Measurements from ENCODE around the gene RNF214.
"Not testable (repeated sequence)": the region's sequence is repeated elsewhere in the genome, so short reads cannot be mapped to it uniquely, and the experiment has no call there.

Gene RNF214

DNA sequence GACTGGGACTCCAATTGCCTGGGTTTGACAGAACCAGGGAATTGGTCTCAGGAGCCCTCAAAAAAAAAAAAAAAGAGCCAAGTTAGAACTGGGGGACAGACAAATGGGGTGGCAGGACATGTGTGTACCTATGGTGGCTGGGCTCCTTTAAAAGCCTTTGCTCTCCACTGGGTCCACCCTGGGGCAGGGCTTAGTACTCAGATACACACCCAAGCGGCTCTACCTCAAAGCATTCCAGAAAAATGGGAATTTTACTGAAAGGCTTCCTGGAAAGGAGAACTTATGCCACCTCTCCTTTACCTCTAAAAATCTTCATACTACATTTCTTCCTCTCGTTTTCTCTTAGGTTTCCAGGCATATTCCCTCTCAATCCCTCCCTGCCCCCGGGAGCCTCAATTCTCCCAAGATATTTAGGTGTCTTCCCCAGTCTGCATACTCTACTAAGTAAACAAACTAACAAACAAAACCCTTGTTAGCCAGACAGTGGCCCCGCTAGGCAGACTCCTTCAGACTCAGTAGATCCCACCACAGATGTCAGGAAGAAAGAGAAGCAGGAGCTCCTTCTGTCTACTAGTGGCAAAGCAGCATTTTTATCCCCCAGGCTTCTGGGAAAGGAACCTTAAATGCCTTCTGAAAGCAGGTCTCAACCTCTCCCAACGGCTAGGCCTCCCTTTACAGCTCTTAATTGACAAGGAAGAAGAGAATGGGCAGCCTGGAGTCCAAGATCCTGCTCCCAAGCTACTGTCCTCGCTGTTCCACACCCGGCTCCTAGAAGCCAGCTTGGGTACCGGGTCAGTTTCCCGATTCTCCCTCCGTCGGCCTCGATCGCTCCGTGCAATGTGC lies 1.3 kb upstream of the RNF214 start:
- no peak for DNase-seq (ENCODE audit: low spot score)

DNA sequence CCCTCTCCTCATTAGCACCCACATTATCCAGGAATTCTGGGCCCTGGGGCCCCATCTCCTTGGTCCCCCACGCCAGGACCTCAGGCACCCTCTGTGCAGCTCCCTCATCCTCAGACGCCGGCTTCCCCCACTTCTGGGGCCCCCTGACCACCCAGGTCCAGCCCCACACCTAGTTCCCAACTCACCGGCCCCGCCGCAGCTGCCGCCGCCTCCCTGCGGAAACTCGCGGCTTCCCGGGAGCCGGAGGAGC lies 704 bp upstream of the RNF214 start, which contains the start of gene PCSK7:
Gene PCSK7, minus strand, starts transcription at position 232 of the 250 bp plus-strand sequence. CDS start 2,229 bp downstream, outside the sequence.
- no peak for DNase-seq (ENCODE audit: low spot score)

- no peak for DNase-seq (ENCODE audit: low spot score)
Observed at GRCh38 chr11:117232911-117233409, 489 bp downstream of the RNF214 start.

GRCh38 chr11:117238221-117238620 lies 5.8 kb downstream of the RNF214 start:
- no peak for DNase-seq (ENCODE audit: low spot score)

GRCh38 chr11:117239295-117239694 lies 6.8 kb downstream of the RNF214 start:
- no peak for DNase-seq (ENCODE audit: low spot score)

GRCh38 chr11:117248341-117248740 lies 15.9 kb downstream of the RNF214 start:
- no peak for DNase-seq (ENCODE audit: low spot score)

DNA sequence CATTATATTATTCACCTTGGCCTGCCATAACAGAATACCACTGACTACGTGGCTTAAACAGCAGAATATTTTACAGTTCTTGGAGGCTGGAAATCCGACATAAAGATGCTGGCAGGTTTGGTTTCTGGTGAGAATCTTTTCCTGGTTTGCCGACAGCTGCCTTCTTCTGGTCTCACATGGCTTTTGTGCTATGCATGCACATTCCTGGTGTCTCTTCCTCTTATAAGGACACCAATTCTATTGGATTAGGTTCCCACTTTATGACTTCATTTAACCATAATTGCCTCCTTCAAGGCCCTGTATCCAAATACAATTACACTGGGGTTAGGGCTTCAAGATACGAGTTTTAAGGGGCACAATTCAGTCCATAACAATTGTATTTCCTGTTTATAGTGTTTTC lies 17.1 kb downstream of the RNF214 start:
- no peak for DNase-seq (ENCODE audit: low spot score)

GRCh38 chr11:117251506-117251905 lies 19.0 kb downstream of the RNF214 start:
- no peak for DNase-seq (ENCODE audit: low spot score)

DNA sequence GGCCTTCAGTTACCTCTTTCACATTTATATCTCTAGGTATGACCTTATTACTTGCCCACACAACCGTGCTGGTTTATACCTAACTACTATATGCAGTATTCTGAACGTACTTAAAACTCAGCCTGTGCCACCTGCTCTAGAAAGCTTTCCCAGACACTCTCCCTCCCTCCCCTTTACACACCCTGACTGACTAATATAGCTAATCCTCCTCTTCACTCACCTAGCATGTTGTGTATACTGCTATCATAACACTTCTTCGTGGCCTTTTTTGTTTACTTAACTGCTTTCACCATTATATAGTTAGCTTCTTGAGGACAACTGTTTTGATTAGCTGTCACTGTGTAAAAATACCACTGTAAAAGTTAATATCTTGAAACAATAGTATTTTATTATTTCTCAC lies 23.5 kb downstream of the RNF214 start:
- DNase-seq (ENCODE audit: low spot score), result no peak

GRCh38 chr11:117256573-117256972 lies 24.1 kb downstream of the RNF214 start:
- DNase-seq (ENCODE audit: low spot score), result no peak

GRCh38 chr11:117258576-117258975 lies 26.1 kb downstream of the RNF214 start:
- DNase-seq (ENCODE audit: low spot score), result no peak

DNA sequence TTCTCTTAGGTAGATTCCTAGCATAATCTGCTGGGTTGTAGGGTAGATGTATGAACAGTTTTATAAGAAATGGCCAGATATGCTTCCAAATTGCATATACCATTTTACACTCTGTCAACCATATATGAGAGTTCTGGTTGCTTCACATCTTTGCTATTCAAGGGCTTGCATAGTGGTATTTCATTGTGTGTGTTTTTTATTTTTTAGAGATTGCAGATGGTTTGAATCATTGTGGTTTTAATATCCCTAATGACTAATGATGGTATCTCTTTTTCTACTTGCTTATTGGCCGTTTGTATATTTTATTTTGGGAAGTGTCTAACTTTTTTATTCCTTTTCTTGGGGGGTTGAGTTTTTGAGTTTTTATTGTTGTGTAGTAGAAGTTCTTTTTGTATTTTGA lies 26.9 kb downstream of the RNF214 start:
- DNase-seq (ENCODE audit: low spot score), result no peak

GRCh38 chr11:117264624-117265323 lies 32.3 kb downstream of the RNF214 start:
- DNase-seq (ENCODE audit: low spot score), result not testable (repeated sequence)

DNA sequence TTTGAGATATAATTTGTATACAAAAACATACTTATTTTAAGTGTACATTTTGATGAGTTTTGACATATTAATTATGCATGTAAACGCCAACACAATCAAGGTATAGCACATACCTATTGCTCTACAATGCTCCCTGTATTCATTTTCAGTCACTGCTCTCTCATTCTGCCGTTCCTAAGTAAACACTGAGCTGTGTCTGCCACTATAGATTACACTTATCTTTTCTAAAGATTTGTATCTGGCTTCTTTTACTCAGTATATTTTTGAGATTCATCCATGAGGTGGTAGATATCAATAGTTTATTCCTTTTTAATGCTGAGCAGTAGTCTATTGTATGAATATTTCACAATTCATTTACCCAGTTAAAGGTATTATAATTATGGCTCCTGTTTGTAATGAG lies 33.3 kb downstream of the RNF214 start:
- DNase-seq (ENCODE audit: low spot score), result no peak

- no peak for DNase-seq (ENCODE audit: low spot score)
Observed at GRCh38 chr11:117269856-117270255, 37.4 kb downstream of the RNF214 start.

DNA sequence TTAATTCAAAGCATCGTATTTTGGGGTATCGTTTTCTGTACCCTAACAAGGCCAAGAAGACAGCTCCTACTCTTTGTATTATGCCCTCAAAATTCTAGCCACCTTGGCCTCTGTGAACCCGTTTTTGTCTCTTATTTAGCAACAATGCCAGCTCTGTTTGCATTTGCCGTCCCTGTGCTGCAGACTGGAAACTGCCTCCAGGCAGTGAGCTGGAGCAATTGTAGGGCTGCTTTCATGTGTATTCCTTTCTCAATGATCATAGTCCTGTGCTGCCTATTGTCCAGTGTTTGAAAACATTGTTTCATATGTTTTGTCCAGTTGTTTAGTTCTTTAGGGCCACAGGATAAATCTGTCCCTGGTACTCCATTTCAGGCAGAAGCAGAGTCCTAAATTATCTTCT lies 38.7 kb downstream of the RNF214 start:
- no peak for DNase-seq (ENCODE audit: low spot score)

GRCh38 chr11:117272175-117272574 lies 39.7 kb downstream of the RNF214 start:
- DNase-seq (ENCODE audit: low spot score), result not testable (repeated sequence)

DNA sequence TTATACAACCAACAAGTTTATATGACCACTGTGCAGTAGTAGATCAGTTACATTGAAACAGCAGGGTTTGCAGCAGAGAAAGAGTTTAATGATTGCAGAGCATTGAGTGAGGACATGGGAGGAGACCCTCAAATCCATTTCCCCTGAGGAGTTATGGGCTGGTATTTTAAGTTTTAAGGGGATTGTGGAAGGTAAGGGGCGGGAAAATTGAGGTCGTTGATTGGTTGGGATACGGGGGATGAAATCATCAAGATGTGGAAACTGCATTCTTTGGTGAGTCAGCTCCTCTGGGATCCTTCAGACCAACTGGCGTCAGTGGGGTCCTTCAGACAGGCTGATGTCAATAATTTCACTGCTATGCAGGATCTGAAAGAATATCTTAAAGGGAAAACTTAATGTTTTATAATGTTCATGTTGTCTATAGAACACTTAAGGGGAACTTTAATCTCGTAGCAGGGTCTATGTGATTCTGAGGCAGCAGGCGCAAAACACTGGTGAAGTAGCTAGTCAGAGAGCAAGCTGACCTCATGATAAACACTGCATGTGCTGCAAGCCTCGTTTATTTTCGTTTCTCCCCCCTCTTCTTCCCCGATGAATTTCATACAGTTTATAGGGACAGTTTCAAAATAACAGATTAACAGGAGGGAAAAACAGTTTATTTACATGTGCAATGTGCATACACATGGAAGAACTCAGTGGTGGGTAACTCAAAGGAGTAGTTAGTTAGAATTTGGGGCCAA lies 41.2 kb downstream of the RNF214 start:
- DNase-seq (ENCODE audit: low spot score), result no peak

- DNase-seq (ENCODE audit: low spot score), result no peak
Observed at GRCh38 chr11:117278347-117278746, 45.9 kb downstream of the RNF214 start.

GRCh38 chr11:117279711-117280376 lies 47.4 kb downstream of the RNF214 start:
- no peak for DNase-seq (ENCODE audit: low spot score)

GRCh38 chr11:117281159-117281558 lies 48.7 kb downstream of the RNF214 start:
- no peak for DNase-seq (ENCODE audit: low spot score)

GRCh38 chr11:117281869-117282268 lies 49.4 kb downstream of the RNF214 start:
- no peak for DNase-seq (ENCODE audit: low spot score)

Data from globus pallidus (tissue), 1 donor.